Esophagus muscularis mucosa (tissue), 4 donors: ENCODE measurements around the gene AK5.

Experiments
- CTCF ChIP-seq, 3 experiments: fragments of 200-600 bp in 2 of 3; fragments of 450-650 bp in 1 of 3; sonication (generic) in 2 of 3; IDR thresholded peaks; one replicate each; pipeline ENCODE4 v1.5.1; 2017 to 2019; ENCODE audit warnings: antibody characterized with exemption in 3 of 3, mild to moderate bottlenecking in 2 of 3, moderate library complexity in 1 of 3
- EP300 ChIP-seq: sonication (generic); formaldehyde crosslinking; IDR thresholded peaks from one replicate; pipeline ENCODE4 v1.6.1; 2017; ENCODE audit warnings: antibody characterized with exemption
- POLR2A ChIP-seq: fragments of 450-650 bp; IDR thresholded peaks from one replicate; pipeline ENCODE4 v1.6.1; 2017; ENCODE audit warnings: antibody characterized with exemption, moderate library complexity, mild to moderate bottlenecking, low read depth
- POLR2AphosphoS5 ChIP-seq, 2 donors: sonication (generic); formaldehyde crosslinking; IDR thresholded peaks; one replicate each; pipeline ENCODE4 v1.6.1; 2017; ENCODE audit warnings: antibody characterized with exemption in 2 of 2

DNA sequence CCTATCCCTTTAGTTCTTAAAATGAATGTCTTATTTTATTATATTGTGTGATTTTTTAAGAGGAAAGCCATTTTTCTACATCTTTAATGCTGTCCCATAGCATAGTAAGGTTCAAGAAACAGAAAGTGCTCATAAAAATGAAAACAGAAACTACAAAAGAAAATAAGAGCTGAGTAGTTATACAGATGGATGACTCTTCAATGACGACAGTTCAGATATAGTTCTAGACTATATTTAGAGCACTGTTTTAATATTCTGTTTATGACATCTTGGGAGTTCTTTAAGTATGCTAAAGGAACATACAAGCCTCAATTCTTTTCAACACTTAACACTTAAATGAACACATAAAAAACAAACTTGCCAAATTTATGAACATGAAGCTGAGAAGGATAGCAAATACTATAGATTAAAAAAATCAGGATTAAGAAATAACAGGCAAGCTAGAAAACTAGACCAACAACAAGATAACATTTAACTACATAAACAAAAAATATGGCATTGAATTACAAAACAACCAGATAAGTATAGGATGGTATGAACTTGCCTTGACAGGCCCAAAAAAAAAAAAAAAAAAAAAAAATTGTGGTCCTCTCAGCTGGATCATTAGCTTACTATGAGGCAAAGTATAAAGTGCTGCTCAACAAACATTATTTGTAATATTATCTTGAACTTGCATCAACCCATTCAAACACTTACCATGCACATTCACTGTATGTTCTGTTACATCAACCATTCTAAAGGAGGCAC, 312.7 kb downstream of the AK5 start:
- TF ChIP-seq POLR2AphosphoS5 (IDR thresholded peaks at IDR 0.05), result no peak
- no peak for TF ChIP-seq CTCF (IDR thresholded peaks at IDR 0.05)
- no peak for TF ChIP-seq POLR2A
- no peak for TF ChIP-seq EP300
